GM23338 (cell line): ENCODE measurements around the gene SCAPER. TPM values are rescaled to one million over a fixed set of nuclear protein-coding genes. Genes with fewer than 3 reads are reported as not detected.

Source experiments
- ATAC-seq: fragments of 200-7000 bp; cut with Tn5 transposase; 3 replicates; pipeline ENCODE4 v1.9.1; 2020
- DNase-seq: peaks from one replicate; pipeline ENCODE4 v3.0.0-alpha.2; 2015; ENCODE audit warnings: low spot score
- H2AFZ ChIP-seq: fragments of 200-600 bp; sonication (generic); 2 replicates; pipeline ENCODE4 v1.8.0; 2016; ENCODE audit warnings: antibody characterized with exemption, mild to moderate bottlenecking, moderate library complexity
- H3F3A ChIP-seq: fragments of 200-600 bp; sonication (generic); replicated peaks from 2 replicates; pipeline ENCODE4 v1.8.0; 2017; ENCODE audit warnings: antibody characterized with exemption, mixed run types, low read depth
- H3K27ac ChIP-seq: fragments of 200-600 bp; sonication (generic); 2 replicates; pipeline ENCODE4 v1.6.1; 2016; ENCODE audit warnings: low read depth
- H3K27me3 ChIP-seq: fragments of 200-600 bp; sonication (generic); 2 replicates; pipeline ENCODE4 v1.8.0; 2016; ENCODE audit warnings: mild to moderate bottlenecking, mixed run types, moderate library complexity; ENCODE audit not compliant: insufficient read depth
- H3K36me3 ChIP-seq: fragments of 200-600 bp; sonication (generic); 2 replicates; pipeline ENCODE4 v1.8.0; 2016; ENCODE audit warnings: mild to moderate bottlenecking; ENCODE audit not compliant: insufficient read depth
- H3K4me1 ChIP-seq: fragments of 200-600 bp; sonication (generic); 2 replicates; pipeline ENCODE4 v1.8.0; 2016; ENCODE audit warnings: mild to moderate bottlenecking, moderate library complexity; ENCODE audit not compliant: insufficient read depth
- H3K4me2 ChIP-seq: fragments of 200-600 bp; sonication (generic); 2 replicates; pipeline ENCODE4 v1.7.1; 2017; ENCODE audit warnings: mixed run types
- H3K4me3 ChIP-seq: fragments of 200-600 bp; sonication (generic); 2 replicates; pipeline ENCODE4 v1.6.1; 2016; ENCODE audit warnings: mixed run types
- H3K79me2 ChIP-seq: fragments of 200-600 bp; sonication (generic); replicated peaks from 2 replicates; pipeline ENCODE4 v1.8.0; 2017; ENCODE audit warnings: mild to moderate bottlenecking; ENCODE audit not compliant: insufficient read depth
- H3K9me2 ChIP-seq: fragments of 200-600 bp; sonication (generic); 2 replicates; pipeline ENCODE4 v1.8.0; 2017; ENCODE audit not compliant: insufficient read depth
- H4K20me1 ChIP-seq: fragments of 200-600 bp; sonication (generic); replicated peaks from 2 replicates; pipeline ENCODE4 v1.8.0; 2017; ENCODE audit warnings: mild to moderate bottlenecking; ENCODE audit not compliant: insufficient read depth
- H3K27ac Mint-ChIP-seq: 2 replicates; pipeline ENCODE4 v1.8.0; 2020; ENCODE audit warnings: inconsistent platforms, mild to moderate bottlenecking, moderate library complexity, mixed read lengths
- H3K27me3 Mint-ChIP-seq: 3 replicates; pipeline ENCODE4 v1.8.0; 2022; ENCODE audit warnings: low read depth, mild to moderate bottlenecking, moderate library complexity, mixed read lengths, inconsistent platforms; ENCODE audit not compliant: insufficient read depth, poor library complexity
- H3K36me3 Mint-ChIP-seq: 3 replicates; pipeline ENCODE4 v1.8.0; 2021; ENCODE audit warnings: low read depth, mild to moderate bottlenecking, inconsistent platforms, moderate library complexity, mixed read lengths
- H3K4me1 Mint-ChIP-seq: 3 replicates; pipeline ENCODE4 v1.8.0; 2020; ENCODE audit warnings: mild to moderate bottlenecking, inconsistent platforms, mixed read lengths
- H3K4me3 Mint-ChIP-seq: 3 replicates; pipeline ENCODE4 v1.8.0; 2021; ENCODE audit warnings: moderate library complexity, mild to moderate bottlenecking, inconsistent platforms, mixed read lengths
- H3K9me3 Mint-ChIP-seq: 3 replicates; pipeline ENCODE4 v1.8.0; 2020; ENCODE audit warnings: moderate library complexity, mild to moderate bottlenecking, inconsistent platforms, mixed read lengths
- CREB1 ChIP-seq: fragments of 250-450 bp; sonication (Bioruptor Pico); IDR thresholded peaks from 2 replicates; pipeline ENCODE4 v1.5.0; 2020; ENCODE audit warnings: low read depth, mild to moderate bottlenecking, moderate library complexity
- CTCF ChIP-seq, 2 experiments: fragments of 200-600 bp in 1 of 2; sonication (generic) in 1 of 2; conservative IDR thresholded peaks; 2 replicates each; pipeline versions ENCODE4 v1.5.1 to v1.6.1; 2016 to 2017; ENCODE audit warnings: antibody characterized with exemption in 2 of 2, low read depth in 2 of 2, mild to moderate bottlenecking in 2 of 2, moderate library complexity in 1 of 2
- EZH2 ChIP-seq: fragments of 200-600 bp; sonication (generic); IDR thresholded peaks from one replicate; pipeline ENCODE4 v1.8.0; 2017; ENCODE audit warnings: antibody characterized with exemption, mild to moderate bottlenecking, low read depth; ENCODE audit not compliant: unreplicated experiment
- EZH2phosphoT487 ChIP-seq: fragments of 200-600 bp; sonication (generic); IDR thresholded peaks from one replicate; pipeline ENCODE4 v1.8.1; 2018; ENCODE audit warnings: antibody characterized with exemption; ENCODE audit not compliant: unreplicated experiment
- JUNB ChIP-seq: IDR thresholded peaks from one replicate; pipeline ENCODE4 v1.6.1; 2016; ENCODE audit warnings: antibody characterized with exemption; ENCODE audit not compliant: unreplicated experiment
- NANOG ChIP-seq: IDR thresholded peaks from 2 replicates; pipeline ENCODE4 v1.6.1; 2016; ENCODE audit warnings: antibody characterized with exemption, borderline replicate concordance
- POLR2AphosphoS5 ChIP-seq: IDR thresholded peaks from 2 replicates; pipeline ENCODE4 v1.6.1; 2016; ENCODE audit warnings: antibody characterized with exemption, low read depth
- STAT1 ChIP-seq: IDR thresholded peaks from one replicate; pipeline ENCODE4 v1.6.1; 2016; ENCODE audit warnings: antibody characterized with exemption; ENCODE audit not compliant: unreplicated experiment
- ZNF114 ChIP-seq: fragments of 250-450 bp; sonication (Bioruptor Pico); IDR thresholded peaks from 2 replicates; pipeline ENCODE4 v1.5.0; 2020; ENCODE audit warnings: mild to moderate bottlenecking, moderate library complexity
- ZNF331 ChIP-seq: fragments of 250-450 bp; sonication (Bioruptor Pico); IDR thresholded peaks from 2 replicates; pipeline ENCODE4 v1.5.0; 2020; ENCODE audit warnings: low read depth, mild to moderate bottlenecking, moderate library complexity
- polyA plus RNA-seq: library from polyadenylated mRNA; unstranded; fragments of >200 nt; fragmentation: Nextera tagmentation; extraction: Ambion mirVana; gene quantifications from 2 replicates; pipeline ENCODE4 v1.2.1, GENCODE V29; 2016
- total RNA-seq: library from RNA; depleted of rRNA; stranded (reverse); fragments of >200 nt; shearing (Covaris generic); gene quantifications from 2 replicates; pipeline ENCODE4 v1.2.3, GENCODE V29; 2014
- TF ChIP-seq, protein P1 (sequence below): fragments of 250-450 bp; sonication (Bioruptor Pico); IDR thresholded peaks from 2 replicates; pipeline ENCODE4 v1.5.0; 2020; ENCODE audit warnings: mild to moderate bottlenecking, moderate library complexity
- TF ChIP-seq, protein P2 (sequence below): IDR thresholded peaks from 2 replicates; pipeline ENCODE4 v1.6.1; 2016; ENCODE audit warnings: antibody characterized with exemption
- TF ChIP-seq, protein P3 (sequence below): IDR thresholded peaks from one replicate; pipeline ENCODE4 v1.6.1; 2018; ENCODE audit warnings: antibody characterized with exemption; ENCODE audit not compliant: unreplicated experiment

The SCAPER gene
- total and polyA plus RNA-seq, 2 experiments from 2014 or later, result 9.1 to 17.6 TPM

DNA sequence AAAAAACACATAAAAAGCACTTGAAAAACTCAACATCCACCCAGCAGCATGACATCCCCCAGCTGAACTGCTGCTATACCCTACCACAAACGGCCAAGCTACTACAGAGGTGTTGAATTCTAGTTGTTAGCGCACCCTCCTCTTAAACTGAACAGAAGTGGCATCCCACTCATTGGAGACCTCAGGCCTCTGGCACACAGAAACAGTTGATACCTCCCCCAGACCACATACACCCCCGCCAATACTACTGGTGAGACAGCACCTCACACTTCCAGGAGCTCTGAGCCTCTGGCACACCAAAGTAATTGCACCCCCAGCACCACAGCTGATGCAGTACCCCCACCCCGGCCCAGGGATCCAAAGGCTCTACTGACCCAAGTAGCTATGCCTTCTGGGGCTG lies 190.2 kb downstream of the SCAPER start:
- H3K27ac Mint-ChIP-seq, result no peak overlapping the region
- no peak for ATAC-seq
- TF ChIP-seq POLR2AphosphoS5 (no peak), ZNF331 (CRISPR knock-in tag) (no peak), EZH2 (no peak), JUNB (no peak), ZNF114 (CRISPR knock-in tag) (no peak), NANOG (no peak), CTCF (conservative IDR thresholded peaks at IDR 0.05; ENCODE audit: low read depth in 2 of 2) (no peak), STAT1 (no peak), CREB1 (CRISPR knock-in tag) (no peak), EZH2phosphoT487 (no peak)
- TF ChIP-seq, protein P1, sequence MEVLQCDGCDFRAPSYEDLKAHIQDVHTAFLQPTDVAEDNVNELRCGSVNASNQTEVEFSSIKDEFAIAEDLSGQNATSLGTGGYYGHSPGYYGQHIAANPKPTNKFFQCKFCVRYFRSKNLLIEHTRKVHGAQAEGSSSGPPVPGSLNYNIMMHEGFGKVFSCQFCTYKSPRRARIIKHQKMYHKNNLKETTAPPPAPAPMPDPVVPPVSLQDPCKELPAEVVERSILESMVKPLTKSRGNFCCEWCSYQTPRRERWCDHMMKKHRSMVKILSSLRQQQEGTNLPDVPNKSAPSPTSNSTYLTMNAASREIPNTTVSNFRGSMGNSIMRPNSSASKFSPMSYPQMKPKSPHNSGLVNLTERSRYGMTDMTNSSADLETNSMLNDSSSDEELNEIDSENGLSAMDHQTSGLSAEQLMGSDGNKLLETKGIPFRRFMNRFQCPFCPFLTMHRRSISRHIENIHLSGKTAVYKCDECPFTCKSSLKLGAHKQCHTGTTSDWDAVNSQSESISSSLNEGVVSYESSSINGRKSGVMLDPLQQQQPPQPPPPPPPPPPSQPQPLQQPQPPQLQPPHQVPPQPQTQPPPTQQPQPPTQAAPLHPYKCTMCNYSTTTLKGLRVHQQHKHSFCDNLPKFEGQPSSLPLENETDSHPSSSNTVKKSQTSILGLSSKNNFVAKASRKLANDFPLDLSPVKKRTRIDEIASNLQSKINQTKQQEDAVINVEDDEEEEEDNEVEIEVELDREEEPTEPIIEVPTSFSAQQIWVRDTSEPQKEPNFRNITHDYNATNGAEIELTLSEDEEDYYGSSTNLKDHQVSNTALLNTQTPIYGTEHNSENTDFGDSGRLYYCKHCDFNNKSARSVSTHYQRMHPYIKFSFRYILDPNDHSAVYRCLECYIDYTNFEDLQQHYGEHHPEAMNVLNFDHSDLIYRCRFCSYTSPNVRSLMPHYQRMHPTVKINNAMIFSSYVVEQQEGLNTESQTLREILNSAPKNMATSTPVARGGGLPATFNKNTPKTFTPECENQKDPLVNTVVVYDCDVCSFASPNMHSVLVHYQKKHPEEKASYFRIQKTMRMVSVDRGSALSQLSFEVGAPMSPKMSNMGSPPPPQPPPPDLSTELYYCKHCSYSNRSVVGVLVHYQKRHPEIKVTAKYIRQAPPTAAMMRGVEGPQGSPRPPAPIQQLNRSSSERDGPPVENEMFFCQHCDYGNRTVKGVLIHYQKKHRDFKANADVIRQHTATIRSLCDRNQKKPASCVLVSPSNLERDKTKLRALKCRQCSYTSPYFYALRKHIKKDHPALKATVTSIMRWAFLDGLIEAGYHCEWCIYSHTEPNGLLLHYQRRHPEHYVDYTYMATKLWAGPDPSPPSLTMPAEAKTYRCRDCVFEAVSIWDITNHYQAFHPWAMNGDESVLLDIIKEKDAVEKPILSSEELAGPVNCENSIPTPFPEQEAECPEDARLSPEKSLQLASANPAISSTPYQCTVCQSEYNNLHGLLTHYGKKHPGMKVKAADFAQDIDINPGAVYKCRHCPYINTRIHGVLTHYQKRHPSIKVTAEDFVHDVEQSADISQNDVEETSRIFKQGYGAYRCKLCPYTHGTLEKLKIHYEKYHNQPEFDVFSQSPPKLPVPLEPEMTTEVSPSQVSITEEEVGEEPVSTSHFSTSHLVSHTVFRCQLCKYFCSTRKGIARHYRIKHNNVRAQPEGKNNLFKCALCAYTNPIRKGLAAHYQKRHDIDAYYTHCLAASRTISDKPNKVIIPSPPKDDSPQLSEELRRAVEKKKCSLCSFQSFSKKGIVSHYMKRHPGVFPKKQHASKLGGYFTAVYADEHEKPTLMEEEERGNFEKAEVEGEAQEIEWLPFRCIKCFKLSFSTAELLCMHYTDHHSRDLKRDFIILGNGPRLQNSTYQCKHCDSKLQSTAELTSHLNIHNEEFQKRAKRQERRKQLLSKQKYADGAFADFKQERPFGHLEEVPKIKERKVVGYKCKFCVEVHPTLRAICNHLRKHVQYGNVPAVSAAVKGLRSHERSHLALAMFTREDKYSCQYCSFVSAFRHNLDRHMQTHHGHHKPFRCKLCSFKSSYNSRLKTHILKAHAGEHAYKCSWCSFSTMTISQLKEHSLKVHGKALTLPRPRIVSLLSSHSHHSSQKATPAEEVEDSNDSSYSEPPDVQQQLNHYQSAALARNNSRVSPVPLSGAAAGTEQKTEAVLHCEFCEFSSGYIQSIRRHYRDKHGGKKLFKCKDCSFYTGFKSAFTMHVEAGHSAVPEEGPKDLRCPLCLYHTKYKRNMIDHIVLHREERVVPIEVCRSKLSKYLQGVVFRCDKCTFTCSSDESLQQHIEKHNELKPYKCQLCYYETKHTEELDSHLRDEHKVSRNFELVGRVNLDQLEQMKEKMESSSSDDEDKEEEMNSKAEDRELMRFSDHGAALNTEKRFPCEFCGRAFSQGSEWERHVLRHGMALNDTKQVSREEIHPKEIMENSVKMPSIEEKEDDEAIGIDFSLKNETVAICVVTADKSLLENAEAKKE, result no peak
- TF ChIP-seq, protein P2, sequence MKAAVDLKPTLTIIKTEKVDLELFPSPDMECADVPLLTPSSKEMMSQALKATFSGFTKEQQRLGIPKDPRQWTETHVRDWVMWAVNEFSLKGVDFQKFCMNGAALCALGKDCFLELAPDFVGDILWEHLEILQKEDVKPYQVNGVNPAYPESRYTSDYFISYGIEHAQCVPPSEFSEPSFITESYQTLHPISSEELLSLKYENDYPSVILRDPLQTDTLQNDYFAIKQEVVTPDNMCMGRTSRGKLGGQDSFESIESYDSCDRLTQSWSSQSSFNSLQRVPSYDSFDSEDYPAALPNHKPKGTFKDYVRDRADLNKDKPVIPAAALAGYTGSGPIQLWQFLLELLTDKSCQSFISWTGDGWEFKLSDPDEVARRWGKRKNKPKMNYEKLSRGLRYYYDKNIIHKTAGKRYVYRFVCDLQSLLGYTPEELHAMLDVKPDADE, result no peak
- TF ChIP-seq, protein P3, sequence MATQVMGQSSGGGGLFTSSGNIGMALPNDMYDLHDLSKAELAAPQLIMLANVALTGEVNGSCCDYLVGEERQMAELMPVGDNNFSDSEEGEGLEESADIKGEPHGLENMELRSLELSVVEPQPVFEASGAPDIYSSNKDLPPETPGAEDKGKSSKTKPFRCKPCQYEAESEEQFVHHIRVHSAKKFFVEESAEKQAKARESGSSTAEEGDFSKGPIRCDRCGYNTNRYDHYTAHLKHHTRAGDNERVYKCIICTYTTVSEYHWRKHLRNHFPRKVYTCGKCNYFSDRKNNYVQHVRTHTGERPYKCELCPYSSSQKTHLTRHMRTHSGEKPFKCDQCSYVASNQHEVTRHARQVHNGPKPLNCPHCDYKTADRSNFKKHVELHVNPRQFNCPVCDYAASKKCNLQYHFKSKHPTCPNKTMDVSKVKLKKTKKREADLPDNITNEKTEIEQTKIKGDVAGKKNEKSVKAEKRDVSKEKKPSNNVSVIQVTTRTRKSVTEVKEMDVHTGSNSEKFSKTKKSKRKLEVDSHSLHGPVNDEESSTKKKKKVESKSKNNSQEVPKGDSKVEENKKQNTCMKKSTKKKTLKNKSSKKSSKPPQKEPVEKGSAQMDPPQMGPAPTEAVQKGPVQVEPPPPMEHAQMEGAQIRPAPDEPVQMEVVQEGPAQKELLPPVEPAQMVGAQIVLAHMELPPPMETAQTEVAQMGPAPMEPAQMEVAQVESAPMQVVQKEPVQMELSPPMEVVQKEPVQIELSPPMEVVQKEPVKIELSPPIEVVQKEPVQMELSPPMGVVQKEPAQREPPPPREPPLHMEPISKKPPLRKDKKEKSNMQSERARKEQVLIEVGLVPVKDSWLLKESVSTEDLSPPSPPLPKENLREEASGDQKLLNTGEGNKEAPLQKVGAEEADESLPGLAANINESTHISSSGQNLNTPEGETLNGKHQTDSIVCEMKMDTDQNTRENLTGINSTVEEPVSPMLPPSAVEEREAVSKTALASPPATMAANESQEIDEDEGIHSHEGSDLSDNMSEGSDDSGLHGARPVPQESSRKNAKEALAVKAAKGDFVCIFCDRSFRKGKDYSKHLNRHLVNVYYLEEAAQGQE, result no peak
- Histone ChIP-seq H3K9me2 (peaks cover 3% of the 10 kb centered on the region; the same call in 1 of the 2 replicates), H3K4me1 (no peaks in the 10 kb centered on the region), H3K27me3 (no peaks in the 10 kb centered on the region), H3F3A (no peaks in the 10 kb centered on the region), H3K4me3 (no peak overlapping the region), H3K79me2 (no peaks in the 10 kb centered on the region), H4K20me1 (no peaks in the 10 kb centered on the region), H3K36me3 (no peaks in the 10 kb centered on the region), H2AFZ (no peak overlapping the region), H3K4me2 (no peak overlapping the region), H3K27ac (no peak overlapping the region)
- H3K4me1 Mint-ChIP-seq, result no peaks in the 10 kb centered on the region
- H3K4me3 Mint-ChIP-seq, result no peak overlapping the region
- H3K9me3 Mint-ChIP-seq, result peaks cover 16% of the 10 kb centered on the region
- DNase-seq, result no peak
- H3K36me3 Mint-ChIP-seq, result peaks cover 10% of the 10 kb centered on the region
- H3K27me3 Mint-ChIP-seq, result no peaks in the 10 kb centered on the region
